ENCODE results near the gene USP48. TPM values are rescaled to one million over a fixed set of nuclear protein-coding genes. Genes with fewer than 3 reads are reported as not detected.
"Not testable (repeated sequence)": the region's sequence is repeated elsewhere in the genome, so short reads cannot be mapped to it uniquely, and the experiment has no call there.

USP48 gene
- total and polyA plus RNA-seq, 2 of the 4 experiments (the other 2 are of a cell fraction): 24.7 to 25.0 TPM

DNA sequence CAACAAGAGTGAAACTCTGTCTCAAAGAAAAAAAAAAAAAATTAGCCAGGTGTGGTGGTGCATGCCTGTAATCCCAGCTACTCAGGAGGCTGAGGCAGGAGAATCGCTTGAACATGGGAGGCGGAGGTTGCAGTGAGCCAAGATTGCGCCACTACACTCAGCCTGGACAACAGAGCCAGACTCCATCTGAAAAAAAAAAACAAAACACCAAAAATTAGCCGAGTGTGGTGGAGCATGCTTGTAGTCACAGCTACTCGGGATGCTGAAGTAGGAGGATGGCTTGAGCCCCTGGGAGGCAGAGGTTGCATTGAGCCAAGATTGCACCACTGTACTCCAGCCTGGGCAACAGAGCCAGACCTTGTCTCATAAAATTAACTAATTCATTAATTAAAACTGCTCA, 6.0 kb downstream of the USP48 start:
- H3K9me3 ChIP-seq (ENCODE audit: control insufficient read depth, insufficient read depth, low read length); H3K56ac ChIP-seq (ENCODE audit: extremely low read depth, insufficient read depth, low read length); H4K5ac ChIP-seq (ENCODE audit: low read depth, low read length); H3K36me3 ChIP-seq (ENCODE audit: control insufficient read depth, insufficient read depth, low read length); dilution Hi-C loops (cut with HindIII; ENCODE audit: low sequenced_read_pairs, unreplicated experiment); intact Hi-C loops (cut with micrococcal nuclease); H2BK15ac ChIP-seq (ENCODE audit: low read depth, low read length); H3K18ac ChIP-seq (ENCODE audit: low read depth, low read length); H3K4me3 ChIP-seq (ENCODE audit: insufficient read depth, low read depth, low read length); H4K8ac ChIP-seq (ENCODE audit: low read depth in 2 of 2, low read length in 2 of 2); H3K23ac ChIP-seq (ENCODE audit: low read depth, low read length); ATAC-seq (ENCODE audit: low read depth); DNase-seq; BruUV-seq (replicated peaks); H2AK9ac ChIP-seq (replicated peaks; ENCODE audit: low read depth, low read length, poor library complexity); H3K27me3 ChIP-seq (ENCODE audit: control insufficient read depth, insufficient read depth, low read length); H3K4me1 ChIP-seq (ENCODE audit: control insufficient read depth, insufficient read depth, low read length); H2BK5ac ChIP-seq (ENCODE audit: low read depth, low read length, poor library complexity, severe bottlenecking); H3K9ac ChIP-seq (ENCODE audit: low read depth, low read length); H3K4me2 ChIP-seq (ENCODE audit: low read depth, low read length); POLR2A ChIA-PET (ENCODE audit: unreplicated experiment); H2AFZ ChIP-seq (replicated peaks; ENCODE audit: low read length, poor library complexity); H3K27ac ChIP-seq (ENCODE audit: insufficient read depth, low read length); H4K91ac ChIP-seq (ENCODE audit: insufficient read depth, low read depth, low read length); H3K4ac ChIP-seq (ENCODE audit: low read depth, low read length); in situ Hi-C loops (cut with MboI; ENCODE audit: low sequenced_read_pairs); H2AK5ac ChIP-seq (ENCODE audit: low read depth, low read length); H2BK120ac ChIP-seq (ENCODE audit: low read depth, low read length); H3K14ac ChIP-seq (replicated peaks; ENCODE audit: low read depth, low read length); H2BK20ac ChIP-seq (ENCODE audit: low read depth, low read length): not testable (repeated sequence)
- Histone ChIP-seq H3K9me1 (ENCODE audit: insufficient read depth, low read length) (peaks cover 14% of the 10 kb centered on the region), H4K20me1 (ENCODE audit: insufficient read depth, low read length) (peaks cover 85% of the 10 kb centered on the region), H3K79me1 (ENCODE audit: low read depth in 1 of 2, low read length in 2 of 2) (peaks cover 16 to 65% of the 10 kb centered on the region in 2 experiments; a peak in 3 of 4 replicates)
- CTCF ChIA-PET: interaction anchor here (0.8 kb wide), 1 partner anchor 187 kb away, joined by 3 read pairs; no protein-coding TSS in a partner anchor
- WGBS, 2 experiments (ENCODE audit: extremely low coverage in 2 of 2, insufficient read length in 1 of 2): 100% methylated on average over 1 of the region's 5 CpGs; no CpG with 5 or more reads in 1 of the 2 experiments

Measured in IMR-90 (cell line).